IMR-90 (cell line): ENCODE results near the gene FNTB.

Experiments used
- MXI1 ChIP-seq: IDR thresholded peaks from 2 replicates; pipeline ENCODE4 v1.6.1; 2012; ENCODE audit warnings: low read depth, mild to moderate bottlenecking, low read length, moderate library complexity, borderline replicate concordance
- RCOR1 ChIP-seq: IDR thresholded peaks from 2 replicates; pipeline ENCODE4 v1.6.1; 2012; ENCODE audit warnings: mild to moderate bottlenecking, low read length, improper control_type of control experiment; ENCODE audit not compliant: insufficient replicate concordance
- SMC3 ChIP-seq: fragments of 150-350 bp; IDR thresholded peaks from 2 replicates; pipeline ENCODE4 v1.6.1; 2016; ENCODE audit warnings: low read depth, mild to moderate bottlenecking, antibody characterized with exemption, low read length, moderate library complexity
- TF ChIP-seq, protein P1 (sequence below): conservative IDR thresholded peaks from 2 replicates; pipeline ENCODE4 v1.5.1; 2012; ENCODE audit warnings: mild to moderate bottlenecking, low read depth, low read length, improper control_type of control experiment
- TF ChIP-seq, protein P2 (sequence below): fragments of 150-350 bp; IDR thresholded peaks from 2 replicates; pipeline ENCODE4 v1.6.1; 2016; ENCODE audit warnings: low read depth, mild to moderate bottlenecking, low read length, moderate library complexity, borderline replicate concordance

DNA sequence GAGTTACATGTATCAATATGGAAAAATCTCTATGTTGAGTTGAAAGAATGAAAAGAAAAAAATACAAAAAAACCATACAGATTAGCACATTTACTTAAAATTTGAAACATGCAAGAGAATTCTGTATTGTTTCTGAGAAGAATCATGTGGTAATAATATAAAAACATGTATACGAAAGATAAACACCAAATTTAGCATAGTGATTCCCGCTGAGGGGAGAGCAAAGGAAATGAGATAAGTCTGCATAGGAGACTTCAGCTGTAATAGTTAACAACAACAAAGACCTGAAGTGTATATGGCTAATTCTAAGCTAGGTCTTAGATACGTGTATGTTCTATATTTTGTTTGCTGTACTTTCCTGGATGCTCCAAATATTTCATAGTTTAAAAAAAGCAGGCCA lies 46.5 kb downstream of the FNTB start:
- TF ChIP-seq, protein P1, sequence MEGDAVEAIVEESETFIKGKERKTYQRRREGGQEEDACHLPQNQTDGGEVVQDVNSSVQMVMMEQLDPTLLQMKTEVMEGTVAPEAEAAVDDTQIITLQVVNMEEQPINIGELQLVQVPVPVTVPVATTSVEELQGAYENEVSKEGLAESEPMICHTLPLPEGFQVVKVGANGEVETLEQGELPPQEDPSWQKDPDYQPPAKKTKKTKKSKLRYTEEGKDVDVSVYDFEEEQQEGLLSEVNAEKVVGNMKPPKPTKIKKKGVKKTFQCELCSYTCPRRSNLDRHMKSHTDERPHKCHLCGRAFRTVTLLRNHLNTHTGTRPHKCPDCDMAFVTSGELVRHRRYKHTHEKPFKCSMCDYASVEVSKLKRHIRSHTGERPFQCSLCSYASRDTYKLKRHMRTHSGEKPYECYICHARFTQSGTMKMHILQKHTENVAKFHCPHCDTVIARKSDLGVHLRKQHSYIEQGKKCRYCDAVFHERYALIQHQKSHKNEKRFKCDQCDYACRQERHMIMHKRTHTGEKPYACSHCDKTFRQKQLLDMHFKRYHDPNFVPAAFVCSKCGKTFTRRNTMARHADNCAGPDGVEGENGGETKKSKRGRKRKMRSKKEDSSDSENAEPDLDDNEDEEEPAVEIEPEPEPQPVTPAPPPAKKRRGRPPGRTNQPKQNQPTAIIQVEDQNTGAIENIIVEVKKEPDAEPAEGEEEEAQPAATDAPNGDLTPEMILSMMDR: no peak
- no peak for TF ChIP-seq MXI1
- TF ChIP-seq RCOR1: no peak
- no peak for TF ChIP-seq SMC3
- TF ChIP-seq, protein P2, sequence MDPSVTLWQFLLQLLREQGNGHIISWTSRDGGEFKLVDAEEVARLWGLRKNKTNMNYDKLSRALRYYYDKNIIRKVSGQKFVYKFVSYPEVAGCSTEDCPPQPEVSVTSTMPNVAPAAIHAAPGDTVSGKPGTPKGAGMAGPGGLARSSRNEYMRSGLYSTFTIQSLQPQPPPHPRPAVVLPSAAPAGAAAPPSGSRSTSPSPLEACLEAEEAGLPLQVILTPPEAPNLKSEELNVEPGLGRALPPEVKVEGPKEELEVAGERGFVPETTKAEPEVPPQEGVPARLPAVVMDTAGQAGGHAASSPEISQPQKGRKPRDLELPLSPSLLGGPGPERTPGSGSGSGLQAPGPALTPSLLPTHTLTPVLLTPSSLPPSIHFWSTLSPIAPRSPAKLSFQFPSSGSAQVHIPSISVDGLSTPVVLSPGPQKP: no peak
